Measurements from ENCODE around the gene CNIH2. TPM values are rescaled to one million over a fixed set of nuclear protein-coding genes. Genes with fewer than 3 reads are reported as not detected.

The CNIH2 gene
- total RNA-seq, 1 donor from 2014 or later: 0.04 TPM

- Histone ChIP-seq H3K36me3 (ENCODE audit: control insufficient read depth, insufficient read depth, low read length) (no peaks in the 10 kb centered on the region), H3K27me3 (ENCODE audit: control insufficient read depth, insufficient read depth, low read length) (no peaks in the 10 kb centered on the region), H3K4me3 (ENCODE audit: low read depth, low read length) (no peak overlapping the region)
- TF ChIP-seq CTCF (IDR thresholded peaks at IDR 0.05; ENCODE audit: insufficient read depth, low read length, poor library complexity, severe bottlenecking): no peak
- no peak for DNase-seq (ENCODE audit: low read depth)
Observed at GRCh38 chr11:66232769-66233168, 45.2 kb upstream of the CNIH2 start.

- TF ChIP-seq CTCF (IDR thresholded peaks at IDR 0.05; ENCODE audit: insufficient read depth, low read length, poor library complexity, severe bottlenecking): no peak
- DNase-seq (ENCODE audit: low read depth): no peak
- H3K4me3 ChIP-seq (ENCODE audit: low read depth, low read length): no peak overlapping the region
- no peaks in the 10 kb centered on the region for H3K27me3 ChIP-seq (ENCODE audit: control insufficient read depth, insufficient read depth, low read length)
- H3K36me3 ChIP-seq (ENCODE audit: control insufficient read depth, insufficient read depth, low read length): no peaks in the 10 kb centered on the region
Observed at GRCh38 chr11:66233301-66233700, 44.7 kb upstream of the CNIH2 start.

GRCh38 chr11:66235141-66235540 lies 42.8 kb upstream of the CNIH2 start:
- Histone ChIP-seq H3K36me3 (ENCODE audit: control insufficient read depth, insufficient read depth, low read length) (no peaks in the 10 kb centered on the region), H3K27me3 (ENCODE audit: control insufficient read depth, insufficient read depth, low read length) (no peaks in the 10 kb centered on the region), H3K4me3 (ENCODE audit: low read depth, low read length) (no peak overlapping the region)
- TF ChIP-seq CTCF (IDR thresholded peaks at IDR 0.05; ENCODE audit: insufficient read depth, low read length, poor library complexity, severe bottlenecking): no peak
- no peak for DNase-seq (ENCODE audit: low read depth)

GRCh38 chr11:66237867-66238266 lies 40.1 kb upstream of the CNIH2 start:
- H3K4me3 ChIP-seq (ENCODE audit: low read depth, low read length): no peak overlapping the region
- no peaks in the 10 kb centered on the region for H3K27me3 ChIP-seq (ENCODE audit: control insufficient read depth, insufficient read depth, low read length)
- H3K36me3 ChIP-seq (ENCODE audit: control insufficient read depth, insufficient read depth, low read length): no peaks in the 10 kb centered on the region
- TF ChIP-seq CTCF (IDR thresholded peaks at IDR 0.05; ENCODE audit: insufficient read depth, low read length, poor library complexity, severe bottlenecking): no peak
- no peak for DNase-seq (ENCODE audit: low read depth)

- H3K4me3 ChIP-seq (ENCODE audit: low read depth, low read length): no peak overlapping the region
- no peak for DNase-seq (ENCODE audit: low read depth)
- no peaks in the 10 kb centered on the region for H3K27me3 ChIP-seq (ENCODE audit: control insufficient read depth, insufficient read depth, low read length)
- TF ChIP-seq CTCF (IDR thresholded peaks at IDR 0.05; ENCODE audit: insufficient read depth, low read length, poor library complexity, severe bottlenecking): no peak
- H3K36me3 ChIP-seq (ENCODE audit: control insufficient read depth, insufficient read depth, low read length): no peaks in the 10 kb centered on the region
Observed at GRCh38 chr11:66238786-66239413, 39.1 kb upstream of the CNIH2 start.

- H3K27me3 ChIP-seq (ENCODE audit: control insufficient read depth, insufficient read depth, low read length): no peaks in the 10 kb centered on the region
- DNase-seq (ENCODE audit: low read depth): no peak
- TF ChIP-seq CTCF (IDR thresholded peaks at IDR 0.05; ENCODE audit: insufficient read depth, low read length, poor library complexity, severe bottlenecking): no peak
- H3K4me3 ChIP-seq (ENCODE audit: low read depth, low read length): no peak overlapping the region
- no peaks in the 10 kb centered on the region for H3K36me3 ChIP-seq (ENCODE audit: control insufficient read depth, insufficient read depth, low read length)
Observed at GRCh38 chr11:66239511-66239910, 38.5 kb upstream of the CNIH2 start.

Measured in kidney epithelial cell (primary cell).